HCT116 (cell line): Measurements from ENCODE around the gene PRMT1. TPM values are rescaled to one million over a fixed set of nuclear protein-coding genes. Genes with fewer than 3 reads are reported as not detected.
A peak's percentile ranks its signal among the peaks of the same experiment; 100 is the strongest.

Source experiments
- ATAC-seq: fragments of 200-7000 bp; cut with Tn5 transposase; 2 replicates; pipeline ENCODE4 v1.9.1; 2020; ENCODE audit warnings: mild to moderate bottlenecking, moderate library complexity
- BruUV-seq: library from RNA; stranded (reverse); fragments of 400-500 nt; replicated peaks from 2 replicates; lab custom pipeline; 2021; lab: Mats Ljungman, UMichigan
- CTCF ChIA-PET: fragments of 300-600 bp; sonication (Branson Sonifier 250); formaldehyde crosslinking; loops from one replicate; lab custom pipeline; 2021; ENCODE audit warnings: antibody characterized with exemption; lab: Charles Lee
- POLR2A ChIA-PET: fragments of 300-600, 350-600 bp; sonication (Branson Sonifier 250); formaldehyde crosslinking; loops from one replicate; lab custom pipeline; 2021; ENCODE audit warnings: antibody characterized with exemption; lab: Charles Lee
- RAD21 ChIA-PET, 2 experiments: fragments of 300-600 bp; sonication (Branson Sonifier 250); formaldehyde crosslinking; loops; one replicate each; lab custom pipeline; 2023; ENCODE audit warnings: low total read pairs in 2 of 2; ENCODE audit not compliant: uncharacterized antibody in 2 of 2, unreplicated experiment in 2 of 2, low non-redundant PET in 1 of 2; lab: Charles Lee
- DNase-seq: peaks from one replicate; pipeline ENCODE4 v3.0.0-alpha.2; 2010; ENCODE audit warnings: low read depth, low spot score
- H2AFZ ChIP-seq: fragments of 200-600 bp; shearing (Covaris generic), sonication (generic); 2 replicates; pipeline ENCODE4 v1.6.1; 2017; ENCODE audit warnings: low read depth, mixed run types, mixed read lengths, antibody characterized with exemption, low read length; ENCODE audit not compliant: poor library complexity, severe bottlenecking
- H3K27ac ChIP-seq: 2 replicates; pipeline ENCODE4 v1.5.1; 2012; ENCODE audit warnings: low read depth, low read length
- H3K27me3 ChIP-seq: fragments of 200-600 bp; sonication (generic); 2 replicates; pipeline ENCODE4 v1.6.1; 2016; ENCODE audit warnings: mixed run types, low read length, mixed read lengths; ENCODE audit not compliant: insufficient read depth
- H3K36me3 ChIP-seq, 2 experiments: fragments of 200-500 bp in 1 of 2; fragments of 200-600 bp in 1 of 2; sonication (Bioruptor generic) in 1 of 2; sonication (generic) in 1 of 2; 2 replicates each; pipeline versions ENCODE4 v1.5.1 to v1.6.1; 2014 to 2016; ENCODE audit warnings: low read length in 2 of 2, inconsistent platforms in 1 of 2, mixed read lengths in 1 of 2, mixed run types in 1 of 2; ENCODE audit not compliant: insufficient read depth in 2 of 2, control insufficient read depth in 1 of 2
- H3K4me1 ChIP-seq, 2 experiments: fragments of 200-600 bp in 1 of 2; sonication (generic) in 1 of 2; 2 replicates each; pipeline versions ENCODE4 v1.5.1 to v1.6.1; 2012 to 2017; ENCODE audit warnings: low read length in 2 of 2, inconsistent platforms in 1 of 2, mild to moderate bottlenecking in 1 of 2, mixed read lengths in 1 of 2, mixed run types in 1 of 2, moderate library complexity in 1 of 2; ENCODE audit not compliant: insufficient read depth in 2 of 2, control insufficient read depth in 1 of 2
- H3K4me2 ChIP-seq: fragments of 200-600 bp; sonication (generic); 2 replicates; pipeline ENCODE4 v1.6.1; 2017; ENCODE audit warnings: mixed run types, low read length, mixed read lengths
- H3K4me3 ChIP-seq, 2 experiments: fragments of 200-600 bp in 1 of 2; sonication (generic) in 1 of 2; replicated peaks in 1 of 2; 2 replicates each; pipeline ENCODE4 v1.5.1; 2011 to 2016; ENCODE audit warnings: low read length in 2 of 2, control low read depth in 1 of 2, low read depth in 1 of 2, mild to moderate bottlenecking in 1 of 2, mixed read lengths in 1 of 2, mixed run types in 1 of 2
- H3K79me2 ChIP-seq: fragments of 200-600 bp; sonication (generic); 2 replicates; pipeline ENCODE4 v1.6.1; 2017; ENCODE audit warnings: mild to moderate bottlenecking, mixed run types, low read length, moderate library complexity, mixed read lengths; ENCODE audit not compliant: insufficient read depth
- H3K9ac ChIP-seq: fragments of 200-600 bp; sonication (generic); 2 replicates; pipeline ENCODE4 v1.6.1; 2016; ENCODE audit warnings: low read length, mixed read lengths
- H3K9me2 ChIP-seq: fragments of 200-600 bp; sonication (generic), shearing (Covaris generic); 2 replicates; pipeline ENCODE4 v1.6.1; 2017; ENCODE audit warnings: mixed run types, mild to moderate bottlenecking, moderate library complexity; ENCODE audit not compliant: insufficient read depth
- H3K9me3 ChIP-seq, 2 experiments: fragments of 200-500 bp in 1 of 2; fragments of 200-600 bp in 1 of 2; sonication (Bioruptor generic) in 1 of 2; sonication (generic) in 1 of 2; 2 replicates each; pipeline ENCODE4 v1.6.1; 2014 to 2017; ENCODE audit warnings: low read length in 2 of 2, mixed read lengths in 2 of 2, inconsistent platforms in 1 of 2, low read depth in 1 of 2, mild to moderate bottlenecking in 1 of 2, mixed run types in 1 of 2, moderate library complexity in 1 of 2; ENCODE audit not compliant: control insufficient read depth in 1 of 2, insufficient read depth in 1 of 2
- H4K20me1 ChIP-seq: fragments of 200-600 bp; sonication (generic), shearing (Covaris generic); 2 replicates; pipeline ENCODE4 v1.6.1; 2017; ENCODE audit warnings: mixed run types, mild to moderate bottlenecking, moderate library complexity; ENCODE audit not compliant: insufficient read depth
- CBX3 ChIP-seq: IDR thresholded peaks from 2 replicates; pipeline ENCODE4 v1.6.1; 2012; ENCODE audit warnings: low read depth
- CEBPB ChIP-seq: IDR thresholded peaks from 2 replicates; pipeline ENCODE4 v1.6.1; 2012; ENCODE audit warnings: low read depth
- EGR1 ChIP-seq: IDR thresholded peaks from 2 replicates; pipeline ENCODE4 v1.6.1; 2012; ENCODE audit warnings: low read depth
- EZH2 ChIP-seq: fragments of 200-600 bp; sonication (generic); IDR thresholded peaks from 2 replicates; pipeline ENCODE4 v1.6.1; 2017; ENCODE audit warnings: antibody characterized with exemption, mixed run types
- EZH2phosphoT487 ChIP-seq: fragments of 200-600 bp; IDR thresholded peaks from 2 replicates; pipeline ENCODE4 v1.6.1; 2018; ENCODE audit warnings: antibody characterized with exemption, borderline replicate concordance
- JUND ChIP-seq: IDR thresholded peaks from 2 replicates; pipeline ENCODE4 v1.6.1; 2012
- SRF ChIP-seq: IDR thresholded peaks from 2 replicates; pipeline ENCODE4 v1.6.1; 2012; ENCODE audit warnings: low read depth
- intact Hi-C: fragments of 100-400 bp; cut with micrococcal nuclease; formaldehyde crosslinking; loops from 2 replicates; pipeline ENCODE4 v1.10.0; 2022
- total RNA-seq: library from RNA; stranded (reverse); gene quantifications from one replicate; pipeline ENCODE4 v1.2.1, GENCODE V29; 2021; ENCODE audit not compliant: unreplicated experiment
- TF ChIP-seq, protein P1 (sequence below), 3 experiments: fragments of 200-600 bp in 1 of 3; sonication (generic) in 1 of 3; IDR thresholded peaks in 2 of 3; conservative IDR thresholded peaks in 1 of 3; 2 replicates each; pipeline ENCODE4 v1.5.1; 2012 to 2017; ENCODE audit warnings: low read depth in 2 of 3, low read length in 2 of 3, antibody characterized with exemption in 1 of 3, borderline replicate concordance in 1 of 3, control low read depth in 1 of 3, mild to moderate bottlenecking in 1 of 3, mixed read lengths in 1 of 3, mixed run types in 1 of 3, moderate library complexity in 1 of 3; ENCODE audit not compliant: insufficient read depth in 1 of 3

The PRMT1 gene
- total RNA-seq, 1 experiment from 2014 or later, result 428 TPM

DNA sequence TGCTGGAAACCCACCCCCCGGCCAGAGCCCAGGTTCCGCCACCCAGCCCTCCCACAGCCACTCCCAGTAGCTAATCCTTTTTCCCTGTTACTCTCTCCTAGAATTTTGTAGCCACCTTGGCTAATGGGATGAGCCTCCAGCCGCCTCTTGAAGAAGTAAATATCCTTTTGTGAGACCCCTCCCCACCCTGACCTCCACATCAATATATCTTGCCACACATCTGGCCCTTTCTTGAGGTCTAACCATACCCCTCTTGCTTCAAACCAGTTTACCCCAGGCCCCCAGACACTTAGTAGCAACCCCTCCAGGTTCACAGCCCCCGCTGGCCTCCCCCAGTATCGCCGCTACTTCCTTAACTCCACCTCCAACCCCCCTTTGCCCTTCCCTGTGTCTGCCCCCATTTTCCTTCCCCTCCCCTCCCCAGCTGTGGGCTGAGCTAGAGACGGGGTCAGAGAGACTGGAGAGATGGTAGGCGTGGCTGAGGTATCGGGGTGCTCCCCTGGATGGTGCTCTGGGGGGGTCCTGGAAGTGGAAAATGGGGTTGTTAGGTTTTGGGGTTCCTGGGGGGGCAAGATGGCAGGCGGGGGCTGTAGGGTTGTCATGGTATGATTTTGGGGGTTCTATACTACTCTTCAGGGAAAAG, 2.8 kb downstream of the PRMT1 start:
- Histone ChIP-seq H3K4me1 (peaks cover 25 to 38% of the 10 kb centered on the region in 2 experiments), H4K20me1 (peaks cover 35% of the 10 kb centered on the region; the same call in 1 of the 2 replicates), H3K4me2 (peak overlapping the region; percentile 58), H3K9me2 (no peaks in the 10 kb centered on the region), H3K27ac (peak overlapping the region; percentile 34), H3K36me3 (peaks cover 22 to 38% of the 10 kb centered on the region in 2 experiments; a peak in 3 of 4 replicates), H2AFZ (no peak overlapping the region), H3K27me3 (no peaks in the 10 kb centered on the region), H3K9ac (peak overlapping the region; percentile 27; the same call in 1 of the 2 replicates), H3K4me3 (no peak overlapping the region), H3K9me3 (no peaks in the 10 kb centered on the region), H3K79me2 (peaks cover 76% of the 10 kb centered on the region)
- ChIA-PET CTCF (no interaction called here), POLR2A (interaction anchor here (1.4 kb wide), 1 partner anchor 133 kb away, joined by 4 read pairs; no protein-coding TSS in a partner anchor), RAD21 (no interaction called here)
- TF ChIP-seq CEBPB (no peak), EZH2phosphoT487 (no peak), JUND (no peak), EGR1 (no peak), SRF (no peak), CBX3 (no peak), EZH2 (no peak)
- TF ChIP-seq, protein P1, sequence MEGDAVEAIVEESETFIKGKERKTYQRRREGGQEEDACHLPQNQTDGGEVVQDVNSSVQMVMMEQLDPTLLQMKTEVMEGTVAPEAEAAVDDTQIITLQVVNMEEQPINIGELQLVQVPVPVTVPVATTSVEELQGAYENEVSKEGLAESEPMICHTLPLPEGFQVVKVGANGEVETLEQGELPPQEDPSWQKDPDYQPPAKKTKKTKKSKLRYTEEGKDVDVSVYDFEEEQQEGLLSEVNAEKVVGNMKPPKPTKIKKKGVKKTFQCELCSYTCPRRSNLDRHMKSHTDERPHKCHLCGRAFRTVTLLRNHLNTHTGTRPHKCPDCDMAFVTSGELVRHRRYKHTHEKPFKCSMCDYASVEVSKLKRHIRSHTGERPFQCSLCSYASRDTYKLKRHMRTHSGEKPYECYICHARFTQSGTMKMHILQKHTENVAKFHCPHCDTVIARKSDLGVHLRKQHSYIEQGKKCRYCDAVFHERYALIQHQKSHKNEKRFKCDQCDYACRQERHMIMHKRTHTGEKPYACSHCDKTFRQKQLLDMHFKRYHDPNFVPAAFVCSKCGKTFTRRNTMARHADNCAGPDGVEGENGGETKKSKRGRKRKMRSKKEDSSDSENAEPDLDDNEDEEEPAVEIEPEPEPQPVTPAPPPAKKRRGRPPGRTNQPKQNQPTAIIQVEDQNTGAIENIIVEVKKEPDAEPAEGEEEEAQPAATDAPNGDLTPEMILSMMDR (IDR thresholded peaks at IDR 0.05 in 2 of 3, conservative IDR thresholded peaks at IDR 0.05 in 1 of 3; ENCODE audit: borderline replicate concordance in 1 of 3, insufficient read depth in 1 of 3, low read depth in 2 of 3, low read length in 2 of 3), result no peak
- ATAC-seq, result no peak
- intact Hi-C loops, result loop anchor here (5.0 kb wide), 2 partner anchors 88 to 108 kb away; partner anchors contain the start of gene PRR12
- no TSS peak for BruUV-seq
- DNase-seq, result no peak
